ENCODE results near the gene TSPAN13.

DNA sequence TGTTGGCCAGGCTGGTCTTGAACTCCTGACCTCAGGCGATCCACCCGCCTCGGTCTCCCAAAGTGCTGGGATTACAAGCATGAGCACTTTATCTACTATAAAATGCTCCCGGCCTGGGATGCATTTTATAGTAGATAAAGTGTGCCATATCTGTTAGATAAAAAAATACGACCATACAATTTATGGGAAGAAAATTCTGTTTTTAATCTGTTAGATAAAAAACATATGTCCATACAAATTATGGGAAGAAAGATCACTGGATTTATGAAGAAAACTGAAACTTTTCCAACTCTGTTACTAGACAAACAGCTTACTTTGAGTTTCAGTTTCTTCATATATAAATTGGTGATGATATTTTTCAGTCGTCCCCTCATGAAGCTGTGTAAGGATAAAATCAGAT lies 4.5 kb downstream of the TSPAN13 start:
- TF ChIP-seq CTCF (IDR thresholded peaks at IDR 0.05) (no peak), POLR2A (IDR thresholded peaks at IDR 0.05) (no peak)
